HG03575 (cell line): ENCODE measurements around the gene SUCO.
"Not testable (repeated sequence)": the region's sequence is repeated elsewhere in the genome, so short reads cannot be mapped to it uniquely, and the experiment has no call there.

Experiments
- ATAC-seq: cut with Tn5 transposase; IDR thresholded peaks from one replicate; pipeline ENCODE4 v1.9.1; 2021; ENCODE audit not compliant: unreplicated experiment, insufficient number of reproducible peaks, low FRiP score; ENCODE audit errors: extremely low read depth

The SUCO gene

GRCh38 chr1:172532700-172533512 lies at the start of gene SUCO:
TSS of gene SUCO (plus strand) at chr1:172533150. CDS start at chr1:172533436, 286 bp downstream.
- peak; percentile 42 for ATAC-seq

GRCh38 chr1:172483448-172483847 lies 49.5 kb upstream of the SUCO start:
- ATAC-seq: no peak

GRCh38 chr1:172484252-172484651 lies 48.7 kb upstream of the SUCO start:
- no peak for ATAC-seq

- no peak for ATAC-seq
Measured at GRCh38 chr1:172485626-172486025, 47.3 kb upstream of the SUCO start.

GRCh38 chr1:172486805-172487454 lies 46.0 kb upstream of the SUCO start:
- ATAC-seq: no peak

- no peak for ATAC-seq
Measured at GRCh38 chr1:172487550-172487949, 45.4 kb upstream of the SUCO start.

GRCh38 chr1:172488393-172488792 lies 44.6 kb upstream of the SUCO start:
- no peak for ATAC-seq

GRCh38 chr1:172489847-172490246 lies 43.1 kb upstream of the SUCO start:
- ATAC-seq: no peak

GRCh38 chr1:172492421-172492820 lies 40.5 kb upstream of the SUCO start:
- no peak for ATAC-seq

- ATAC-seq: no peak
Measured at GRCh38 chr1:172494166-172494565, 38.8 kb upstream of the SUCO start.

GRCh38 chr1:172496127-172496526 lies 36.8 kb upstream of the SUCO start:
- ATAC-seq: not testable (repeated sequence)

GRCh38 chr1:172496678-172497077 lies 36.3 kb upstream of the SUCO start:
- ATAC-seq: no peak

- ATAC-seq: no peak
Measured at GRCh38 chr1:172497230-172497629, 35.7 kb upstream of the SUCO start.

GRCh38 chr1:172498857-172499256 lies 34.1 kb upstream of the SUCO start:
- no peak for ATAC-seq

GRCh38 chr1:172499636-172500141 lies 33.3 kb upstream of the SUCO start:
- no peak for ATAC-seq

GRCh38 chr1:172500207-172500606 lies 32.7 kb upstream of the SUCO start:
- no peak for ATAC-seq

GRCh38 chr1:172507741-172508140 lies 25.2 kb upstream of the SUCO start:
- ATAC-seq: no peak

- no peak for ATAC-seq
Measured at GRCh38 chr1:172510479-172510878, 22.5 kb upstream of the SUCO start.

- no peak for ATAC-seq
Measured at GRCh38 chr1:172512591-172512990, 20.4 kb upstream of the SUCO start.

- ATAC-seq: no peak
Measured at GRCh38 chr1:172513479-172513878, 19.5 kb upstream of the SUCO start.
